ENCODE data around the gene CDK5R2.

- TF ChIP-seq CTCF (IDR thresholded peaks at IDR 0.05; ENCODE audit: insufficient read depth, low read length) (peak; percentile 73), SPI1 (IDR thresholded peaks at IDR 0.05; ENCODE audit: borderline replicate concordance, low read depth) (no peak), GABPA (IDR thresholded peaks at IDR 0.05; ENCODE audit: low read depth) (no peak)
Measured at GRCh38 chr2:218979846-218980734, 20.6 kb downstream of the CDK5R2 start.
